BLaER1 treated with 17β-estradiol and CSF1 and Interleukin-3, amounts not matched to agents 10 nM and 100 nM (cell line): ENCODE data around the gene HM13.
"Not testable (repeated sequence)": the region's sequence is repeated elsewhere in the genome, so short reads cannot be mapped to it uniquely, and the experiment has no call there.

Experiments used
- H3K27ac ChIP-seq, 11 experiments: shearing (Covaris generic); formaldehyde crosslinking; 2 replicates each; pipeline ENCODE4 v1.8.1; 2022
- H3K27me3 ChIP-seq, 11 experiments: shearing (Covaris generic); formaldehyde crosslinking; 2 replicates each; pipeline ENCODE4 v1.8.1; 2022
- H3K36me3 ChIP-seq, 11 experiments: shearing (Covaris generic); formaldehyde crosslinking; 2 replicates each; pipeline ENCODE4 v1.8.1; 2022
- H3K4me1 ChIP-seq, 10 experiments: shearing (Covaris generic); formaldehyde crosslinking; 2 replicates each; pipeline ENCODE4 v1.8.1; 2022
- H3K4me2 ChIP-seq, 11 experiments: shearing (Covaris generic); formaldehyde crosslinking; 2 replicates each; pipeline ENCODE4 v1.8.1; 2022
- H3K4me3 ChIP-seq, 10 experiments: shearing (Covaris generic); formaldehyde crosslinking; 2 replicates each; pipeline ENCODE4 v1.8.1; 2022
- H3K9ac ChIP-seq, 11 experiments: shearing (Covaris generic); formaldehyde crosslinking; 2 replicates each; pipeline ENCODE4 v1.8.1; 2022
- H3K9me3 ChIP-seq, 11 experiments: shearing (Covaris generic); formaldehyde crosslinking; replicated peaks in 1 of 11; 2 replicates each; pipeline ENCODE4 v1.8.1; 2022
- H4K20me1 ChIP-seq, 11 experiments: shearing (Covaris generic); formaldehyde crosslinking; 2 replicates each; pipeline ENCODE4 v1.8.1; 2022
- Cebpa-rat ChIP-seq, 11 experiments: shearing (Covaris generic); IDR thresholded peaks; 2 replicates each; pipeline ENCODE4 v1.8.1; 2022

HM13 gene

GRCh38 chr20:31590717-31591225 is 76.5 kb downstream of the HM13 start:
- peak overlapping the region in 4 of 11 experiments; percentile 0 to 50 (median 20); a peak in 6 of 22 replicates for H3K4me2 ChIP-seq
- peaks cover 0 to 19% (median 0%) of the 10 kb centered on the region in 11 experiments; a peak in 8 of 22 replicates for H4K20me1 ChIP-seq
- H3K9me3 ChIP-seq: no peaks in the 10 kb centered on the region
- H3K4me3 ChIP-seq: no peak overlapping the region
- H3K27me3 ChIP-seq: peaks cover 27 to 41% (median 37%) of the 10 kb centered on the region in 11 experiments
- no peaks in the 10 kb centered on the region for H3K36me3 ChIP-seq
- no peak overlapping the region for H3K27ac ChIP-seq
- peaks cover 14 to 57% (median 28%) of the 10 kb centered on the region in 10 experiments for H3K4me1 ChIP-seq
- no peak for TF ChIP-seq Cebpa-rat (IDR thresholded peaks at IDR 0.05)
- H3K9ac ChIP-seq: no peak overlapping the region

GRCh38 chr20:31593221-31594001 is 79.2 kb downstream of the HM13 start:
- Histone ChIP-seq H4K20me1 (peaks cover 0 to 6% (median 0%) of the 10 kb centered on the region in 11 experiments; a peak in 5 of 22 replicates), H3K4me1 (peaks cover 0 to 47% (median 12%) of the 10 kb centered on the region in 10 experiments; a peak in 14 of 20 replicates), H3K36me3 (no peaks in the 10 kb centered on the region), H3K27ac (no peak overlapping the region), H3K9me3 (no peaks in the 10 kb centered on the region), H3K4me3 (no peak overlapping the region), H3K4me2 (no peak overlapping the region), H3K27me3 (peaks cover 5 to 15% (median 13%) of the 10 kb centered on the region in 11 experiments), H3K9ac (no peak overlapping the region)
- no peak for TF ChIP-seq Cebpa-rat (IDR thresholded peaks at IDR 0.05)

- peaks cover 0 to 8% (median 6%) of the 10 kb centered on the region in 11 experiments; a peak in 17 of 22 replicates for H3K27me3 ChIP-seq
- no peaks in the 10 kb centered on the region for H3K9me3 ChIP-seq
- no peaks in the 10 kb centered on the region for H3K36me3 ChIP-seq
- no peak overlapping the region for H3K27ac ChIP-seq
- H3K4me3 ChIP-seq: no peak overlapping the region
- H3K4me2 ChIP-seq: no peak overlapping the region
- peaks cover 0 to 40% (median 6%) of the 10 kb centered on the region in 10 experiments; a peak in 11 of 20 replicates for H3K4me1 ChIP-seq
- 0 out of 22 replicates have a peak, but pooled peaks cover 0 to under 1% (median 0%) of the 10 kb centered on the region in 11 experiments for H4K20me1 ChIP-seq
- TF ChIP-seq Cebpa-rat (IDR thresholded peaks at IDR 0.05): no peak
- H3K9ac ChIP-seq: no peak overlapping the region
These were observed 79.8 kb downstream of the HM13 start for GRCh38 chr20:31594002-31594557.

GRCh38 chr20:31594558-31595379 is 80.5 kb downstream of the HM13 start:
- no peak overlapping the region for H3K27ac ChIP-seq
- H3K36me3 ChIP-seq: no peaks in the 10 kb centered on the region
- H3K27me3 ChIP-seq: peaks cover 0 to 1% (median 0%) of the 10 kb centered on the region in 11 experiments; a peak in 1 of 22 replicates
- no peaks in the 10 kb centered on the region for H3K9me3 ChIP-seq
- H3K9ac ChIP-seq: no peak overlapping the region
- H3K4me1 ChIP-seq: peaks cover 0 to 34% (median under 1%) of the 10 kb centered on the region in 10 experiments; a peak in 9 of 20 replicates
- H4K20me1 ChIP-seq: no peaks in the 10 kb centered on the region
- TF ChIP-seq Cebpa-rat (IDR thresholded peaks at IDR 0.05): no peak
- no peak overlapping the region for H3K4me2 ChIP-seq
- no peak overlapping the region for H3K4me3 ChIP-seq

GRCh38 chr20:31595380-31595653 is 81.1 kb downstream of the HM13 start:
- H3K9me3 ChIP-seq: no peaks in the 10 kb centered on the region
- no peaks in the 10 kb centered on the region for H3K36me3 ChIP-seq
- TF ChIP-seq Cebpa-rat (IDR thresholded peaks at IDR 0.05): no peak
- no peaks in the 10 kb centered on the region for H4K20me1 ChIP-seq
- no peak overlapping the region for H3K27ac ChIP-seq
- no peak overlapping the region for H3K4me2 ChIP-seq
- H3K9ac ChIP-seq: no peak overlapping the region
- H3K27me3 ChIP-seq: no peaks in the 10 kb centered on the region
- H3K4me3 ChIP-seq: no peak overlapping the region
- H3K4me1 ChIP-seq: peaks cover 0 to 34% (median 0%) of the 10 kb centered on the region in 10 experiments; a peak in 9 of 20 replicates

- Histone ChIP-seq H3K27ac (no peak overlapping the region), H3K9ac (peak overlapping the region in 1 of 11 experiments; percentile 19; a peak in 2 of 22 replicates), H3K27me3 (no peaks in the 10 kb centered on the region), H3K4me2 (peak overlapping the region in 1 of 11 experiments; percentile 23; a peak in 1 of 22 replicates), H3K36me3 (no peaks in the 10 kb centered on the region), H3K4me1 (peaks cover 0 to 33% (median under 1%) of the 10 kb centered on the region in 10 experiments; a peak in 11 of 20 replicates), H3K4me3 (no peak overlapping the region), H3K9me3 (no peaks in the 10 kb centered on the region), H4K20me1 (no peaks in the 10 kb centered on the region)
- TF ChIP-seq Cebpa-rat (IDR thresholded peaks at IDR 0.05): no peak
These were observed 81.6 kb downstream of the HM13 start for GRCh38 chr20:31595654-31596411.

- 0 out of 22 replicates have a peak overlapping the region, but pooled peaks of 1 of the 11 experiments have one; percentile 23 for H3K4me2 ChIP-seq
- not testable (repeated sequence) for H4K20me1 ChIP-seq, H3K4me3 ChIP-seq, H3K9me3 ChIP-seq, H3K36me3 ChIP-seq, H3K9ac ChIP-seq, H3K27me3 ChIP-seq, H3K27ac ChIP-seq
- peaks cover 0 to 33% (median 3%) of the 10 kb centered on the region in 10 experiments; a peak in 11 of 20 replicates for H3K4me1 ChIP-seq
These were observed 82.1 kb downstream of the HM13 start for GRCh38 chr20:31596412-31596715.

- H3K4me1 ChIP-seq: peaks cover 0 to 33% (median 0%) of the 10 kb centered on the region in 10 experiments; a peak in 9 of 20 replicates
- no peak overlapping the region for H3K4me2 ChIP-seq
- no peak overlapping the region for H3K9ac ChIP-seq
- H3K27ac ChIP-seq: no peak overlapping the region
- H3K36me3 ChIP-seq: no peaks in the 10 kb centered on the region
- TF ChIP-seq Cebpa-rat (IDR thresholded peaks at IDR 0.05): no peak
- no peak overlapping the region for H3K4me3 ChIP-seq
- H4K20me1 ChIP-seq: no peaks in the 10 kb centered on the region
- no peaks in the 10 kb centered on the region for H3K9me3 ChIP-seq
- peaks cover 0 to 7% (median 2%) of the 10 kb centered on the region in 11 experiments; a peak in 7 of 22 replicates for H3K27me3 ChIP-seq
These were observed 82.7 kb downstream of the HM13 start for GRCh38 chr20:31596831-31597480.
